Small intestine (tissue), 7 donors: Measurements from ENCODE around the gene UMODL1. TPM values are rescaled to one million over a fixed set of nuclear protein-coding genes. Genes with fewer than 3 reads are reported as not detected.

Experiments
- DNase-seq, 2 donors: peaks; one replicate each; pipeline versions ENCODE4 v3.0.0 to v3.0.0-alpha.2; 2013
- FAIRE-seq: peaks from 2 replicates; lab custom pipeline; 2012; peaks lifted over from hg19 to GRCh38; lab: Jason Lieb, UNC
- H3K27ac ChIP-seq, 3 donors: one replicate each; pipeline ENCODE4 v1.5.1; 2013; ENCODE audit warnings: low read length in 2 of 3, mild to moderate bottlenecking in 2 of 3, control low read depth in 1 of 3, inconsistent platforms in 1 of 3, low read depth in 1 of 3, moderate library complexity in 1 of 3
- H3K27me3 ChIP-seq, 3 donors: one replicate each; pipeline ENCODE4 v1.6.1; 2013; ENCODE audit warnings: low read length in 3 of 3, inconsistent platforms in 1 of 3; ENCODE audit not compliant: control insufficient read depth in 3 of 3, insufficient read depth in 3 of 3
- H3K36me3 ChIP-seq, 3 donors: one replicate each; pipeline ENCODE4 v1.6.1; 2013; ENCODE audit warnings: low read length in 3 of 3, inconsistent platforms in 1 of 3, low read depth in 1 of 3, mild to moderate bottlenecking in 1 of 3, moderate library complexity in 1 of 3; ENCODE audit not compliant: control insufficient read depth in 3 of 3, insufficient read depth in 2 of 3
- H3K4me1 ChIP-seq, 3 donors: one replicate each; pipeline ENCODE4 v1.6.1; 2013; ENCODE audit warnings: low read length in 2 of 3, inconsistent platforms in 1 of 3, low read depth in 1 of 3, mild to moderate bottlenecking in 1 of 3, moderate library complexity in 1 of 3; ENCODE audit not compliant: control insufficient read depth in 3 of 3, insufficient read depth in 2 of 3
- H3K4me3 ChIP-seq, 3 donors: one replicate each; pipeline ENCODE4 v1.5.1; 2013; ENCODE audit warnings: low read length in 3 of 3, control low read depth in 1 of 3, inconsistent platforms in 1 of 3, low read depth in 1 of 3, mild to moderate bottlenecking in 1 of 3, moderate library complexity in 1 of 3
- H3K9me3 ChIP-seq, 2 donors: one replicate each; pipeline ENCODE4 v1.6.1; 2013; ENCODE audit warnings: low read depth in 1 of 2, low read length in 1 of 2; ENCODE audit not compliant: control insufficient read depth in 2 of 2, insufficient read depth in 1 of 2
- WGBS, 3 donors: extraction: QIAGEN DNeasy Blood & Tissue Kit; methylation state at CpG; one replicate each; pipeline ENCODE4 v1.1.7; 2013; 5-methylcytosine and 5-hydroxymethylcytosine counted together
- polyA plus RNA-seq, 4 donors: library from polyadenylated mRNA; stranded (reverse) in 3 of 4; unstranded in 1 of 4; fragments of 200-250 nt in 3 of 4; fragments of 120-200 nt in 1 of 4; gene quantifications; one replicate each; pipeline versions ENCODE4 v1.2.1 to v1.2.3, GENCODE V29; 2013
- donor health status: healthy with polysubstance abuse.
- donor health status: control.
- donor health status: control.
- donor health status: Bipolar disorder and iron deficiency.
- donor health status: healthy.

UMODL1 gene
- polyA plus RNA-seq, 4 donors = 0.43 to 0.67 (median 0.44) TPM; not detected in 1

GRCh38 chr21:42125571-42126544 lies 54.7 kb downstream of the UMODL1 start:
- no peaks in the 10 kb centered on the region for H3K9me3 ChIP-seq
- no peak overlapping the region for H3K27ac ChIP-seq
- no peak overlapping the region for H3K4me3 ChIP-seq
- H3K36me3 ChIP-seq = no peaks in the 10 kb centered on the region
- no peak for FAIRE-seq
- H3K27me3 ChIP-seq = peaks cover 0 to 3% (median 2%) of the 10 kb centered on the region in 3 donors
- 66 to 75% (median 71%) methylated on average over 29 of the region's 29 CpGs for WGBS, 3 donors
- DNase-seq = peak in 1 of 2 donors; percentile 10
- peaks cover 0 to 13% (median 0%) of the 10 kb centered on the region in 3 donors for H3K4me1 ChIP-seq

- DNase-seq (no peak), FAIRE-seq (no peak)
- H3K27me3 ChIP-seq = peaks cover 0 to 3% (median 2%) of the 10 kb centered on the region in 3 donors
- 87 to 91% (median 91%) methylated on average over 36 of the region's 36 CpGs for WGBS, 3 donors
- no peak overlapping the region for H3K27ac ChIP-seq
- H3K9me3 ChIP-seq = no peaks in the 10 kb centered on the region
- peaks cover 0 to 2% (median 0%) of the 10 kb centered on the region in 3 donors for H3K4me1 ChIP-seq
- H3K36me3 ChIP-seq = no peaks in the 10 kb centered on the region
- no peak overlapping the region for H3K4me3 ChIP-seq
Measured at GRCh38 chr21:42127164-42128150, 56.3 kb downstream of the UMODL1 start.

- Histone ChIP-seq H3K27me3 (peaks cover 0 to 3% (median 2%) of the 10 kb centered on the region in 3 donors), H3K27ac (no peak overlapping the region), H3K4me3 (no peak overlapping the region), H3K36me3 (no peaks in the 10 kb centered on the region), H3K4me1 (no peaks in the 10 kb centered on the region), H3K9me3 (no peaks in the 10 kb centered on the region)
- no peak for DNase-seq
- 73 to 77% (median 75%) methylated on average over 11 of the region's 11 CpGs for WGBS, 3 donors
- FAIRE-seq = no peak
Measured at GRCh38 chr21:42129300-42130266, 58.5 kb downstream of the UMODL1 start.

GRCh38 chr21:42130441-42130840 lies 59.3 kb downstream of the UMODL1 start:
- Histone ChIP-seq H3K27me3 (peaks cover 0 to 3% (median 2%) of the 10 kb centered on the region in 3 donors), H3K4me3 (no peak overlapping the region), H3K27ac (no peak overlapping the region), H3K36me3 (no peaks in the 10 kb centered on the region), H3K9me3 (no peaks in the 10 kb centered on the region), H3K4me1 (no peaks in the 10 kb centered on the region)
- FAIRE-seq (no peak), DNase-seq (no peak)
- 83 to 88% (median 85%) methylated on average over 6 of the region's 6 CpGs for WGBS, 3 donors

- Histone ChIP-seq H3K27me3 (peaks cover 0 to 3% (median 0%) of the 10 kb centered on the region in 3 donors), H3K36me3 (no peaks in the 10 kb centered on the region), H3K9me3 (no peaks in the 10 kb centered on the region), H3K4me1 (no peaks in the 10 kb centered on the region), H3K27ac (no peak overlapping the region), H3K4me3 (no peak overlapping the region)
- 38 to 91% (median 90%) methylated on average over 1 of the region's 1 CpG for WGBS, 3 donors
- no peak for DNase-seq
- FAIRE-seq = no peak
Measured at GRCh38 chr21:42132183-42132582, 61.1 kb downstream of the UMODL1 start.

- no peak for DNase-seq
- Histone ChIP-seq H3K9me3 (no peaks in the 10 kb centered on the region), H3K36me3 (no peaks in the 10 kb centered on the region), H3K27ac (no peak overlapping the region), H3K27me3 (no peaks in the 10 kb centered on the region), H3K4me1 (no peaks in the 10 kb centered on the region), H3K4me3 (no peak overlapping the region)
- 71 to 83% (median 82%) methylated on average over 8 of the region's 8 CpGs for WGBS, 3 donors
- no peak for FAIRE-seq
Measured at GRCh38 chr21:42133131-42133530, 62.0 kb downstream of the UMODL1 start.

GRCh38 chr21:42135386-42136052 lies 64.4 kb downstream of the UMODL1 start:
- no peaks in the 10 kb centered on the region for H3K27me3 ChIP-seq
- no peaks in the 10 kb centered on the region for H3K4me1 ChIP-seq
- WGBS, 3 donors = 71 to 84% (median 82%) methylated on average over 14 of the region's 14 CpGs
- no peak overlapping the region for H3K27ac ChIP-seq
- no peak for FAIRE-seq
- H3K4me3 ChIP-seq = no peak overlapping the region
- H3K36me3 ChIP-seq = no peaks in the 10 kb centered on the region
- no peak for DNase-seq
- no peaks in the 10 kb centered on the region for H3K9me3 ChIP-seq
